Gastroesophageal sphincter (tissue), 3 donors: ENCODE data around the gene C19orf44.

Source experiments
- CTCF ChIP-seq, 4 experiments: fragments of 200-600 bp in 2 of 4; fragments of 450-650 bp in 2 of 4; sonication (generic) in 1 of 4; IDR thresholded peaks; one replicate each; pipeline ENCODE4 v1.5.1; 2017 to 2019; ENCODE audit warnings: antibody characterized with exemption in 4 of 4, mild to moderate bottlenecking in 2 of 4, moderate library complexity in 2 of 4
- POLR2A ChIP-seq, 2 donors: fragments of 450-650 bp; IDR thresholded peaks; one replicate each; pipeline ENCODE4 v1.6.1; 2017; ENCODE audit warnings: antibody characterized with exemption in 2 of 2, mild to moderate bottlenecking in 2 of 2, moderate library complexity in 1 of 2

DNA sequence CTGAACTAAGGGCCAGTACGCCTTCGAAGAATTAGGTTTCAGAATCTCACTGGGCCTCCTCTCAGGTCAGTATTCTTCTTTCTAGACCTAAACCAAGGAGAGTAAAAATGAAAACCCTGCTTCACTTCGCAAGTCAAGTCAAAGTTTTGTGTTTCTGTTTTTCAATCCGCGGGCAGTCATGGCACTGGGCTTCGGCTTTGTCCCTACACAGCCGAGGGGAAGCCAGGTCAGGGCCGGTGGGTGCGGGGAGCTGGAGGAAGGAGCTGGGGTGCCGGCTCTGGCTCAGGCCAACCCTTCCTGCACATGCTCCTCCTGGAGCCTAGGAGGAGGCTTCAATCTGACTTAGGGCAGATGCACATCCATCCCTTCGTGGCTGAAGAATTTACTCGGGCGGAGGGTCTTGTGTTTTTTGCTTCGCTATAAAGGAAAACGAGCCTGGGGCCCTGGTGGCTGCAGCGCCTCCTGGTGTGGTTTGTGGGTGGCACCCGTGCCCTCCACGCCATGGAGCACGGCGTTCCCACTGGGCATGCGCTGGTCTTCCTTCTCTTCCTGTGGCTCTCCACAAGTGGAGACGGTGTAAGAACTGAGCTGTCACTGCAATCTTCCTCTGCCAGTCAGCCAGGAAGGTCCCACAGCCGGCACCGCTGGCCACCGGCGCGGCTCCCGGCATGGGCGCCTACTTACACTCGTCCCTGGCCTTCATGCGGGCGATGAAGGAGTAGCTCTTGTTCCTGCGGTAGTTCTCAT lies 22.5 kb downstream of the C19orf44 start:
- TF ChIP-seq CTCF (IDR thresholded peaks at IDR 0.05) (no peak), POLR2A (IDR thresholded peaks at IDR 0.05) (no peak)
